Measurements from ENCODE around the gene PBX4. TPM values are rescaled to one million over a fixed set of nuclear protein-coding genes. Genes with fewer than 3 reads are reported as not detected.

PBX4 gene
- total and polyA plus RNA-seq, 2 of the 8 experiments (the other 6 are each of a cell fraction or from before 2014, with no cell fraction given) = 3.4 to 3.8 TPM

- Histone ChIP-seq H3K27ac (ENCODE audit: low read depth, low read length) (no peak overlapping the region), H3K14ac (ENCODE audit: insufficient read length) (no peak overlapping the region), H3K56ac (replicated peaks; ENCODE audit: insufficient read length, low read depth, low read length) (no peak overlapping the region), H3K23me2 (ENCODE audit: low read depth, low read length) (no peaks in the 10 kb centered on the region), H4K8ac (ENCODE audit: extremely low read depth, insufficient read depth, low read length) (no peak overlapping the region), H2BK20ac (ENCODE audit: low read length) (no peak overlapping the region), H3K4me2 (ENCODE audit: insufficient read depth in 1 of 2, low read depth in 2 of 2, low read length in 2 of 2) (no peak overlapping the region), H3K4me3 (ENCODE audit: extremely low read depth in 1 of 4, insufficient read depth in 2 of 4, low read depth in 3 of 4, low read length in 4 of 4) (no peak overlapping the region), H2AFZ (ENCODE audit: low read length) (no peak overlapping the region), H4K91ac (replicated peaks; ENCODE audit: insufficient read length, low read length) (no peak overlapping the region), H2BK15ac (ENCODE audit: low read length) (no peak overlapping the region), H3K9ac (replicated peaks in 1 of 4; ENCODE audit: extremely low read depth in 1 of 4, low read depth in 3 of 4, low read length in 3 of 4) (no peak overlapping the region), H3K23ac (ENCODE audit: insufficient read length) (no peak overlapping the region), H3K9me3 (ENCODE audit: insufficient read depth in 2 of 2, low read depth in 1 of 2, low read length in 1 of 2) (no peaks in the 10 kb centered on the region), H3K27me3 (replicated peaks in 1 of 4; ENCODE audit: control insufficient read depth in 3 of 4, extremely low read depth in 1 of 4, insufficient read depth in 3 of 4, low read length in 3 of 4) (no peaks in the 10 kb centered on the region), H3K79me1 (ENCODE audit: low read depth, low read length) (peaks cover 15% of the 10 kb centered on the region), H2BK12ac (ENCODE audit: low read depth, low read length) (no peak overlapping the region; the same call in 1 of the 2 replicates), H3K18ac (ENCODE audit: extremely low read depth, low read length) (no peak overlapping the region), H4K20me1 (replicated peaks in 1 of 2; ENCODE audit: control insufficient read depth in 1 of 2, insufficient read depth in 2 of 2, low read length in 2 of 2) (peaks cover 6 to 25% of the 10 kb centered on the region in 2 experiments), H3K4me1 (replicated peaks in 1 of 4; ENCODE audit: control insufficient read depth in 3 of 4, insufficient read depth in 4 of 4, low read length in 3 of 4) (no peaks in the 10 kb centered on the region; a peak in 3 of 7 replicates), H2BK5ac (ENCODE audit: low read depth, low read length) (no peak overlapping the region), H2AK5ac (ENCODE audit: low read depth, low read length) (no peak overlapping the region), H3K79me2 (ENCODE audit: control insufficient read depth in 1 of 2, insufficient read depth in 2 of 2, low read length in 2 of 2) (peaks cover 0 to 47% of the 10 kb centered on the region in 2 experiments; a peak in 2 of 4 replicates), H2BK120ac (replicated peaks; ENCODE audit: low read depth, low read length) (no peak overlapping the region), H3K36me3 (ENCODE audit: control insufficient read depth in 2 of 4, insufficient read depth in 4 of 4, low read length in 3 of 4) (peaks cover 4 to 41% (median 19%) of the 10 kb centered on the region in 4 experiments; a peak in 6 of 8 replicates), H4K5ac (ENCODE audit: insufficient read length, low read depth, low read length) (no peak overlapping the region), H3K4ac (replicated peaks; ENCODE audit: insufficient read length, low read depth, low read length) (no peak overlapping the region)
- TF ChIP-seq KDM1A (IDR thresholded peaks at IDR 0.05; ENCODE audit: borderline replicate concordance, low read length) (no peak), ATF3 (IDR thresholded peaks at IDR 0.05; ENCODE audit: insufficient read depth, low read depth, low read length) (no peak), SIN3A (conservative IDR thresholded peaks at IDR 0.05 in 1 of 2, IDR thresholded peaks at IDR 0.05 in 1 of 2; ENCODE audit: low read depth in 1 of 2, low read length in 2 of 2) (no peak), JUND (IDR thresholded peaks at IDR 0.05; ENCODE audit: low read length) (no peak), CEBPB (IDR thresholded peaks at IDR 0.05; ENCODE audit: low read depth, low read length) (no peak), YY1 (IDR thresholded peaks at IDR 0.05; ENCODE audit: low read depth, low read length) (no peak), GABPA (IDR thresholded peaks at IDR 0.05; ENCODE audit: borderline replicate concordance, insufficient read depth, low read length) (no peak), CHD1 (IDR thresholded peaks at IDR 0.05; ENCODE audit: low read depth, low read length) (no peak), BACH1 (IDR thresholded peaks at IDR 0.05; ENCODE audit: low read length) (no peak), ZNF274 (IDR thresholded peaks at IDR 0.05; ENCODE audit: borderline replicate concordance, extremely low read depth, low read length) (no peak), BCL11A (IDR thresholded peaks at IDR 0.05; ENCODE audit: low read depth in 2 of 2, low read length in 2 of 2) (no peak), MAFK (IDR thresholded peaks at IDR 0.05; ENCODE audit: low read depth, low read length) (no peak)
- CTCF ChIA-PET (ENCODE audit: partially characterized antibody) = interaction anchor here (2.1 kb wide), 1 partner anchor 32 kb away, joined by 6 read pairs; no protein-coding TSS in a partner anchor
- DNase-seq (ENCODE audit: low read depth in 1 of 2, low spot score in 2 of 2) (no peak), FAIRE-seq (no peak)
- POLR2A ChIA-PET (ENCODE audit: partially characterized antibody) = interaction anchor here (0.9 to 3.1 kb wide), 3 partner anchors 9 to 33 kb away, joined by 3 to 13 read pairs (median 4); no protein-coding TSS in a partner anchor
- WGBS, 2 experiments (ENCODE audit: extremely low coverage in 1 of 2, insufficient coverage in 1 of 2, insufficient read length in 1 of 2, insufficient replicate concordance in 2 of 2, low coverage in 1 of 2, low lambda C conversion rate in 2 of 2, missing lambda C conversion rate in 1 of 2) = 92% methylated on average over 3 of the region's 3 CpGs; no CpG with 5 or more reads in 1 of the 2 experiments
These were observed 95.3 kb downstream of the PBX4 start for GRCh38 chr19:19523177-19523576.
